Right lobe of liver (tissue), 4 donors: ENCODE data around the gene CATSPER3.

Experiments used
- CTCF ChIP-seq, 4 donors: fragments of 200-600 bp in 3 of 4; fragments of 450-650 bp in 1 of 4; IDR thresholded peaks; one replicate each; pipeline versions ENCODE4 v1.5.1 to v1.8.0; 2016 to 2022; ENCODE audit warnings: antibody characterized with exemption in 4 of 4, mild to moderate bottlenecking in 2 of 4
- POLR2A ChIP-seq: fragments of 450-650 bp; IDR thresholded peaks from one replicate; pipeline ENCODE4 v1.6.1; 2017; ENCODE audit warnings: antibody characterized with exemption, mild to moderate bottlenecking
- donor health status: DM: no; HTN: no; CAD: no.
- donor health status: DM: no; HTN: no; CAD: no.
- donor health status: DM: no; HTN: yes; CAD: no.

GRCh38 chr5:134957920-134958608 lies 9.6 kb upstream of the CATSPER3 start:
- TF ChIP-seq POLR2A = no peak
- no peak for TF ChIP-seq CTCF (IDR thresholded peaks at IDR 0.05)
